Hindlimb muscle (tissue), 1 donor: ENCODE measurements around the gene AFF2. TPM values are rescaled to one million over a fixed set of nuclear protein-coding genes. Genes with fewer than 3 reads are reported as not detected.

Experiments
- DNase-seq: peaks from one replicate; pipeline ENCODE4 v3.0.0-alpha.2; 2013
- polyA plus RNA-seq: library from polyadenylated mRNA; unstranded; fragments of 120-200 nt; gene quantifications from one replicate; pipeline ENCODE4 v1.2.1, GENCODE V29; 2013; ENCODE audit not compliant: insufficient read length

AFF2 gene
- polyA plus RNA-seq, 1 donor: 1.0 TPM

- DNase-seq: no peak
Measured at GRCh38 chrX:148588649-148589310, 88.4 kb downstream of the AFF2 start.

GRCh38 chrX:148592595-148592994 lies 92.2 kb downstream of the AFF2 start:
- DNase-seq: no peak

GRCh38 chrX:148593146-148593545 lies 92.7 kb downstream of the AFF2 start:
- no peak for DNase-seq

GRCh38 chrX:148593987-148594386 lies 93.6 kb downstream of the AFF2 start:
- DNase-seq: no peak

GRCh38 chrX:148599404-148599803 lies 99.0 kb downstream of the AFF2 start:
- DNase-seq: no peak

- no peak for DNase-seq
Measured at GRCh38 chrX:148600131-148600530, 99.7 kb downstream of the AFF2 start.

GRCh38 chrX:148600581-148600980 lies 100.2 kb downstream of the AFF2 start:
- DNase-seq: no peak

GRCh38 chrX:148601034-148601433 lies 100.6 kb downstream of the AFF2 start:
- no peak for DNase-seq

- DNase-seq: no peak
Measured at GRCh38 chrX:148609515-148610327, 109.3 kb downstream of the AFF2 start.

- DNase-seq: no peak
Measured at GRCh38 chrX:148610328-148610698, 109.9 kb downstream of the AFF2 start.

- no peak for DNase-seq
Measured at GRCh38 chrX:148611993-148612392, 111.6 kb downstream of the AFF2 start.

- DNase-seq: no peak
Measured at GRCh38 chrX:148612431-148612830, 112.0 kb downstream of the AFF2 start.

GRCh38 chrX:148613636-148614035 lies 113.2 kb downstream of the AFF2 start:
- DNase-seq: no peak

- DNase-seq: no peak
Measured at GRCh38 chrX:148615491-148615890, 115.1 kb downstream of the AFF2 start.

GRCh38 chrX:148618470-148619445 lies 118.3 kb downstream of the AFF2 start:
- DNase-seq: no peak

- no peak for DNase-seq
Measured at GRCh38 chrX:148620023-148620422, 119.6 kb downstream of the AFF2 start.

- no peak for DNase-seq
Measured at GRCh38 chrX:148624951-148625474, 124.6 kb downstream of the AFF2 start.

- DNase-seq: no peak
Measured at GRCh38 chrX:148628621-148629020, 128.2 kb downstream of the AFF2 start.

GRCh38 chrX:148629434-148629833 lies 129.0 kb downstream of the AFF2 start:
- no peak for DNase-seq

- DNase-seq: no peak
Measured at GRCh38 chrX:148632444-148632843, 132.0 kb downstream of the AFF2 start.

- no peak for DNase-seq
Measured at GRCh38 chrX:148633218-148633908, 132.9 kb downstream of the AFF2 start.

- no peak for DNase-seq
Measured at GRCh38 chrX:148634591-148634990, 134.2 kb downstream of the AFF2 start.
